OCI-LY1 (cell line): ENCODE measurements around the gene TMA16.
A peak's percentile ranks its signal among the peaks of the same experiment; 100 is the strongest.

ENCODE experiments used
- EZH2 ChIP-seq: fragments of 200-600 bp; sonication (generic), shearing (Covaris generic); IDR thresholded peaks from 2 replicates; pipeline ENCODE4 v1.8.0; 2017; ENCODE audit warnings: borderline replicate concordance, mixed run types, mild to moderate bottlenecking, antibody characterized with exemption, low read length, moderate library complexity, mixed read lengths
- TF ChIP-seq, protein P1 (sequence below): fragments of 200-600 bp; sonication (generic), shearing (Covaris generic); IDR thresholded peaks from 2 replicates; pipeline ENCODE4 v1.5.1; 2017; ENCODE audit warnings: mild to moderate bottlenecking, antibody characterized with exemption, low read length, moderate library complexity, mixed read lengths

DNA sequence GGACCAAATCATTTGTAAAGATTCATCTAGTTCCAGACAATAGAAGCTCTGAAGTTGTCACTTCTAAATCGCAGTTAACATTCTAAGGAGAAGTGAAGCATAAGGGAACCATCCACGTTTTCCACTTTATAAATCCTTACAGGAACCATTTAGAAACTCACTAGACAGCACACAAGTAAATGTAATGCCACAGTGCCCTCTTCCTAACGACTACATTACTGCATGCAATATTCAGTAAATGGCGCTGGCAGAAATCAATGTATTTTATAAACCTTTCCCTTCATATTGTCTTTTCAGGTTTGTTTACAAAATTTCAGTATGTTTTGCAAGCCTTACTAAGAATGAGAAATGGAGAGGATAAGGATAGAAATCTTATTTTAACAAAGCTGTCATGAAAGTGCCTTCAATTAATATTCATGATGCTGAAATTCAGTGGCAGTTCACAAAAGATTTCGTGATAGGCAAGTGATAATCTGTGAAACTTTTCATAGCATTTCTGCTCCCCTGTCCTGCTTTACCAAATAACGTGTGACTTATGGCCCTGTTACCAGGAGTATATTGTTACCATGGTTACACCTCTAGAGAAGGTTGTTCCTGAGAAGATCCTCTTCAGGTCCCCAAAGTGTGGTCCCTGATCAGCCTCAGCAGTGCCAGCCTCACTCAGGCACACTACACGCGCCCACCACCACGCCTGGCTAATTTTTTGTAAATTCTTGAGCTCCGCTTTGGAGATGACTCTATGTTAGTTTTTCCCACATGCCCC lies 54.2 kb downstream of the TMA16 start:
- TF ChIP-seq, protein P1, sequence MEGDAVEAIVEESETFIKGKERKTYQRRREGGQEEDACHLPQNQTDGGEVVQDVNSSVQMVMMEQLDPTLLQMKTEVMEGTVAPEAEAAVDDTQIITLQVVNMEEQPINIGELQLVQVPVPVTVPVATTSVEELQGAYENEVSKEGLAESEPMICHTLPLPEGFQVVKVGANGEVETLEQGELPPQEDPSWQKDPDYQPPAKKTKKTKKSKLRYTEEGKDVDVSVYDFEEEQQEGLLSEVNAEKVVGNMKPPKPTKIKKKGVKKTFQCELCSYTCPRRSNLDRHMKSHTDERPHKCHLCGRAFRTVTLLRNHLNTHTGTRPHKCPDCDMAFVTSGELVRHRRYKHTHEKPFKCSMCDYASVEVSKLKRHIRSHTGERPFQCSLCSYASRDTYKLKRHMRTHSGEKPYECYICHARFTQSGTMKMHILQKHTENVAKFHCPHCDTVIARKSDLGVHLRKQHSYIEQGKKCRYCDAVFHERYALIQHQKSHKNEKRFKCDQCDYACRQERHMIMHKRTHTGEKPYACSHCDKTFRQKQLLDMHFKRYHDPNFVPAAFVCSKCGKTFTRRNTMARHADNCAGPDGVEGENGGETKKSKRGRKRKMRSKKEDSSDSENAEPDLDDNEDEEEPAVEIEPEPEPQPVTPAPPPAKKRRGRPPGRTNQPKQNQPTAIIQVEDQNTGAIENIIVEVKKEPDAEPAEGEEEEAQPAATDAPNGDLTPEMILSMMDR, result peak; percentile 91
- no peak for TF ChIP-seq EZH2
